H1 (cell line): Measurements from ENCODE around the gene FGF19. TPM values are rescaled to one million over a fixed set of nuclear protein-coding genes. Genes with fewer than 3 reads are reported as not detected.

ENCODE experiments used
- CEBPB ChIP-seq: IDR thresholded peaks from 2 replicates; pipeline ENCODE4 v1.6.1; 2012; ENCODE audit warnings: low read depth, low read length
- CTBP2 ChIP-seq: IDR thresholded peaks from 2 replicates; pipeline ENCODE4 v1.7.0; 2011; ENCODE audit warnings: borderline replicate concordance, mild to moderate bottlenecking, moderate library complexity, mixed read lengths, low read length; ENCODE audit not compliant: insufficient read depth, insufficient read length
- E2F6 ChIP-seq: IDR thresholded peaks from 2 replicates; pipeline ENCODE4 v1.6.1; 2012; ENCODE audit warnings: inconsistent platforms
- KDM1A ChIP-seq: fragments of 200-600, 300-600 bp; sonication (generic); IDR thresholded peaks from 2 replicates; pipeline ENCODE4 v1.7.1; 2016; ENCODE audit warnings: mild to moderate bottlenecking, low read length, borderline replicate concordance
- MAFK ChIP-seq: IDR thresholded peaks from 2 replicates; pipeline ENCODE4 v1.6.1; 2012; ENCODE audit warnings: low read depth, mild to moderate bottlenecking, improper control_type of control experiment, low read length
- NANOG ChIP-seq: IDR thresholded peaks from 2 replicates; pipeline ENCODE4 v1.6.1; 2011; ENCODE audit warnings: low read length, low read depth, mild to moderate bottlenecking, inconsistent platforms; ENCODE audit not compliant: insufficient read depth, poor library complexity, severe bottlenecking
- SIN3A ChIP-seq, 2 experiments: IDR thresholded peaks in 1 of 2; conservative IDR thresholded peaks in 1 of 2; 2 replicates each; pipeline ENCODE4 v1.6.1; 2011 to 2012; ENCODE audit warnings: low read length in 2 of 2, improper control_type of control experiment in 1 of 2, low read depth in 1 of 2, mild to moderate bottlenecking in 1 of 2
- SIRT6 ChIP-seq: IDR thresholded peaks from one replicate; pipeline ENCODE4 v1.7.1; 2012; ENCODE audit warnings: low read length, inconsistent platforms
- TAF1 ChIP-seq: IDR thresholded peaks from 2 replicates; pipeline ENCODE4 v1.6.1; 2011; ENCODE audit warnings: mild to moderate bottlenecking, low read depth, low read length
- TCF12 ChIP-seq: IDR thresholded peaks from 2 replicates; pipeline ENCODE4 v1.6.1; 2011; ENCODE audit warnings: low read depth, mild to moderate bottlenecking, low read length
- polyA plus RNA-seq, 7 experiments: library from polyadenylated mRNA; depleted of rRNA in 3 of 7; stranded (reverse) in 5 of 7; unstranded in 2 of 7; fragments of >200 nt in 5 of 7; fragments of 200-250 nt in 2 of 7; gene quantifications; 1 replicate in 5 of 7; 2 replicates in 1 of 7; 4 replicates in 1 of 7; pipeline versions ENCODE4 v1.2.1 to v1.2.3, GENCODE V29; 2011 to 2013; ENCODE audit warnings: missing spikeins in 2 of 7, mixed read lengths in 2 of 7
- total RNA-seq: library from RNA; stranded (reverse); fragmentation: NEBNext Ultra II Directional; extraction: Animal tissue kit (Norgen Biotek cat#: 25700); gene quantifications from 2 replicates; pipeline ENCODE4 v1.2.1, GENCODE V29; 2021

The FGF19 gene
- total and polyA plus RNA-seq, 2 of the 8 experiments (the other 6 are each of a cell fraction or from before 2014, with no cell fraction given): 9.6 to 14.8 TPM

- TF ChIP-seq E2F6: no peak
- no peak for TF ChIP-seq CEBPB
- TF ChIP-seq MAFK: no peak
- TF ChIP-seq NANOG: no peak
- no peak for TF ChIP-seq TCF12
- TF ChIP-seq SIRT6: no peak
- no peak for TF ChIP-seq KDM1A
- TF ChIP-seq TAF1: no peak
- no peak for TF ChIP-seq SIN3A (conservative IDR thresholded peaks at IDR 0.05 in 1 of 2, IDR thresholded peaks at IDR 0.05 in 1 of 2; ENCODE audit: low read depth in 1 of 2, low read length in 2 of 2)
- no peak for TF ChIP-seq CTBP2
Measured at GRCh38 chr11:69748637-69749036, 44.8 kb upstream of the FGF19 start (continued).
